NCI-H1694 treated with DMSO at 0.1 percent for 48 hours (cell line): ENCODE data around the gene DAPK2.

ENCODE experiments used
- DNase-seq: peaks from one replicate; lab custom pipeline; 2025; lab: John Stamatoyannopoulos, UW

The DAPK2 gene

GRCh38 chr15:64023220-64023619, 23.1 kb downstream of the DAPK2 start:
- no peak for DNase-seq

- DNase-seq, result no peak
Measured at GRCh38 chr15:64022571-64022970, 23.7 kb downstream of the DAPK2 start.

GRCh38 chr15:64019764-64020163, 26.5 kb downstream of the DAPK2 start:
- DNase-seq, result no peak

GRCh38 chr15:64017591-64018163, 28.6 kb downstream of the DAPK2 start:
- no peak for DNase-seq

- no peak for DNase-seq
Measured at GRCh38 chr15:64017082-64017588, 29.1 kb downstream of the DAPK2 start.

GRCh38 chr15:64016257-64016656, 30.0 kb downstream of the DAPK2 start:
- DNase-seq, result no peak

- no peak for DNase-seq
Measured at GRCh38 chr15:64014995-64015394, 31.3 kb downstream of the DAPK2 start.

- DNase-seq, result no peak
Measured at GRCh38 chr15:64013179-64014062, 32.9 kb downstream of the DAPK2 start.

GRCh38 chr15:64011736-64012135, 34.5 kb downstream of the DAPK2 start:
- DNase-seq, result no peak

GRCh38 chr15:64010719-64011118, 35.6 kb downstream of the DAPK2 start:
- DNase-seq, result no peak

GRCh38 chr15:64009798-64010261, 36.5 kb downstream of the DAPK2 start:
- no peak for DNase-seq

- no peak for DNase-seq
Measured at GRCh38 chr15:64009241-64009640, 37.0 kb downstream of the DAPK2 start.

GRCh38 chr15:64008177-64008576, 38.1 kb downstream of the DAPK2 start:
- DNase-seq, result no peak

- DNase-seq, result no peak
Measured at GRCh38 chr15:64006642-64007041, 39.6 kb downstream of the DAPK2 start.

- no peak for DNase-seq
Measured at GRCh38 chr15:64004587-64004986, 41.7 kb downstream of the DAPK2 start.

GRCh38 chr15:64004056-64004455, 42.2 kb downstream of the DAPK2 start:
- DNase-seq, result no peak

GRCh38 chr15:64003182-64003581, 43.1 kb downstream of the DAPK2 start:
- DNase-seq, result no peak

GRCh38 chr15:64001148-64001547, 45.1 kb downstream of the DAPK2 start:
- no peak for DNase-seq

GRCh38 chr15:64000183-64000951, 45.9 kb downstream of the DAPK2 start:
- no peak for DNase-seq

GRCh38 chr15:63999177-63999576, 47.1 kb downstream of the DAPK2 start:
- DNase-seq, result no peak

GRCh38 chr15:63998489-63998888, 47.8 kb downstream of the DAPK2 start:
- DNase-seq, result no peak

- DNase-seq, result no peak
Measured at GRCh38 chr15:63997715-63998442, 48.4 kb downstream of the DAPK2 start.
